WERI-Rb-1 (cell line): Measurements from ENCODE around the gene PTPRR.

ENCODE experiments used
- DNase-seq: peaks from one replicate; pipeline ENCODE4 v3.0.0-alpha.2; 2020
- H3K27ac ChIP-seq: fragments of 250-450 bp; sonication (Bioruptor Pico); 2 replicates; pipeline ENCODE4 v1.5.1; 2020; ENCODE audit warnings: mild to moderate bottlenecking, moderate library complexity
- H3K27me3 ChIP-seq: fragments of 250-450 bp; sonication (Bioruptor Pico); 2 replicates; pipeline ENCODE4 v1.5.1; 2021; ENCODE audit warnings: mild to moderate bottlenecking, low read depth, moderate library complexity; ENCODE audit not compliant: insufficient read depth, severe bottlenecking
- H3K36me3 ChIP-seq: fragments of 250-450 bp; sonication (Bioruptor Pico); 2 replicates; pipeline ENCODE4 v1.5.1; 2020; ENCODE audit warnings: mild to moderate bottlenecking, moderate library complexity
- H3K4me3 ChIP-seq: 2 replicates; pipeline ENCODE4 v1.5.1; 2011; ENCODE audit warnings: low read depth, mild to moderate bottlenecking, control low read depth, low read length
- H3K9me3 ChIP-seq: fragments of 250-450 bp; sonication (Bioruptor Pico); 2 replicates; pipeline ENCODE4 v1.5.1; 2021; ENCODE audit warnings: mild to moderate bottlenecking, moderate library complexity; ENCODE audit not compliant: severe bottlenecking
- TF ChIP-seq, protein P1 (sequence below): IDR thresholded peaks from 2 replicates; pipeline ENCODE4 v1.5.1; 2011; ENCODE audit warnings: low read depth, mild to moderate bottlenecking, control low read depth, inconsistent platforms, low read length

The PTPRR gene

DNA sequence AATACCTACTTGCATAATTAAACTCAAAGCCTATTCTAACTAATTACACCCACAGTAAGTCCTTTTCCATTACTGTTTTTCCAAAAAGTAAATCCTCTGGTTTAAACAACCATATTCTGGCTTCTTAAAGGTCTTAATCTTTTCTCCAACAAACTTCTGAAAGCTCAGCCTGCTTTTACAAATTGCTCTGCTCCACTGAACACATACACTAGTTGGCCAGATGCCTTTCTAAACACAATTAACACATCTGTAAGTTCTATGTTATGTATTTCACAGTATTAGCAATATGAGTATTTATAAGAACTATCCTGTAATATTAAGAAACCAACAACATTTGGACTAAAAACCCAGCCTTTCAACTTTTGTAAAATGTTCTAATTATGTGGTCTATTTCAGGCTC lies 313.4 kb downstream of the PTPRR start:
- TF ChIP-seq, protein P1, sequence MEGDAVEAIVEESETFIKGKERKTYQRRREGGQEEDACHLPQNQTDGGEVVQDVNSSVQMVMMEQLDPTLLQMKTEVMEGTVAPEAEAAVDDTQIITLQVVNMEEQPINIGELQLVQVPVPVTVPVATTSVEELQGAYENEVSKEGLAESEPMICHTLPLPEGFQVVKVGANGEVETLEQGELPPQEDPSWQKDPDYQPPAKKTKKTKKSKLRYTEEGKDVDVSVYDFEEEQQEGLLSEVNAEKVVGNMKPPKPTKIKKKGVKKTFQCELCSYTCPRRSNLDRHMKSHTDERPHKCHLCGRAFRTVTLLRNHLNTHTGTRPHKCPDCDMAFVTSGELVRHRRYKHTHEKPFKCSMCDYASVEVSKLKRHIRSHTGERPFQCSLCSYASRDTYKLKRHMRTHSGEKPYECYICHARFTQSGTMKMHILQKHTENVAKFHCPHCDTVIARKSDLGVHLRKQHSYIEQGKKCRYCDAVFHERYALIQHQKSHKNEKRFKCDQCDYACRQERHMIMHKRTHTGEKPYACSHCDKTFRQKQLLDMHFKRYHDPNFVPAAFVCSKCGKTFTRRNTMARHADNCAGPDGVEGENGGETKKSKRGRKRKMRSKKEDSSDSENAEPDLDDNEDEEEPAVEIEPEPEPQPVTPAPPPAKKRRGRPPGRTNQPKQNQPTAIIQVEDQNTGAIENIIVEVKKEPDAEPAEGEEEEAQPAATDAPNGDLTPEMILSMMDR: no peak
- no peak for DNase-seq
- H3K9me3 ChIP-seq: no peaks in the 10 kb centered on the region
- H3K4me3 ChIP-seq: no peak overlapping the region
- H3K27me3 ChIP-seq: no peaks in the 10 kb centered on the region
- H3K27ac ChIP-seq: no peak overlapping the region
- no peaks in the 10 kb centered on the region for H3K36me3 ChIP-seq

DNA sequence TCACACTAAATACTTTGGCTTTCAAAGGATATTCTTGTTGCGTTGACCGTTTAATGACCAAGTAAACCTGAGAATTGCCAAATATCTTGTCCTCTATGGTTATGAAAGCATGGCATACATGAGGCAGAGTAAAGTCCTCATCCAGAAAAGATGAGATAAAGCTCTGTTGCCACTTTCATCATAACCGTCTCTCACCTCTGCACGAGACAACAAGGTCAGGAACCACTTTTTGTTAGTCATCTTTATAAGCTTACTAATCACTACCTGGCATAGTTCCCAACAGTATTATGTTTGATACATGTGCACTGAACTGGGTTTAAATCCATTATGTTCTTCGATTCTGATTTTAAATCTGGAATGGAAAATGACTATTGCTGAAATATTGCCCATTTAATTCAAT lies 314.6 kb downstream of the PTPRR start:
- Histone ChIP-seq H3K27me3 (no peaks in the 10 kb centered on the region), H3K36me3 (no peaks in the 10 kb centered on the region), H3K4me3 (no peak overlapping the region), H3K9me3 (no peaks in the 10 kb centered on the region), H3K27ac (no peak overlapping the region)
- TF ChIP-seq, protein P1: no peak
- DNase-seq: no peak

DNA sequence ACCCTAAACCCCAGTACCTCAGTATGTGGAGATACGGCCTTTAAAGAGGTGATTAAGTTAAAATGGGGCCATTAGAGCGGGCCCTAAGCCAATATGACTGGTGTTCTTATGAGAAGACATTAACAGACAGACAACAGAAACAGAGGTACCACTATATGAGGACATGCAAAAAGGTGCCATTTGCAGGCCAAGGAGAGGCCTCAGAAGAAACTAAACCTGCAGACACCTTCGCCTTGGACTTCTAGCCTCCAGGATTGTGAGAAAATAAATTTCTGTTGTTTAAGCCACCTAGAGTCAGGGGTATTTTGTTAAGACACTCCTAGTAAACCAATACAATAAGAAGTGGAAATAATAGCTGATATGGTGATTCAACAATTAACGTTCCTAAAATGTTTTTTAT lies 315.9 kb downstream of the PTPRR start:
- Histone ChIP-seq H3K9me3 (no peaks in the 10 kb centered on the region), H3K27me3 (no peaks in the 10 kb centered on the region), H3K36me3 (no peaks in the 10 kb centered on the region), H3K27ac (no peak overlapping the region), H3K4me3 (no peak overlapping the region)
- TF ChIP-seq, protein P1: no peak
- no peak for DNase-seq

DNA sequence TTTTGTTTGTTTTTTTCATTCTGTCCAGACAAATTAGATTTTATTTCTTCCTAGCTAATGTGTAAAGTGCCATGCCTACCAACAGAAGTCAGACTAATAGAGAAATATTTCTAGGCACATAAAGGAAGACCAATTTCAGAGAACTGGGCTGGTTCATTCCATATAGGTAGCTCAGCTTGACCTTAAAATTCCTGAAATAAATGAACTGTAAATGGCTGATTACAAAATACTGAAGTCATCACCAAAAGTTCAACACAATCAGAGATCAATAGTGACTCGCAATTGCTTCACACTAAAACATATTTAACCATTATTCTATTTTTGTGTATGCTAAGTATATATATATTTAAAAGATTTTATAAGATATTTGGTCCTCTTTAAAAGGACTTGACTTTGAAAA lies 317.5 kb downstream of the PTPRR start:
- no peaks in the 10 kb centered on the region for H3K9me3 ChIP-seq
- no peaks in the 10 kb centered on the region for H3K36me3 ChIP-seq
- H3K27ac ChIP-seq: no peak overlapping the region
- DNase-seq: no peak
- H3K4me3 ChIP-seq: no peak overlapping the region
- H3K27me3 ChIP-seq: no peaks in the 10 kb centered on the region
- TF ChIP-seq, protein P1: no peak

DNA sequence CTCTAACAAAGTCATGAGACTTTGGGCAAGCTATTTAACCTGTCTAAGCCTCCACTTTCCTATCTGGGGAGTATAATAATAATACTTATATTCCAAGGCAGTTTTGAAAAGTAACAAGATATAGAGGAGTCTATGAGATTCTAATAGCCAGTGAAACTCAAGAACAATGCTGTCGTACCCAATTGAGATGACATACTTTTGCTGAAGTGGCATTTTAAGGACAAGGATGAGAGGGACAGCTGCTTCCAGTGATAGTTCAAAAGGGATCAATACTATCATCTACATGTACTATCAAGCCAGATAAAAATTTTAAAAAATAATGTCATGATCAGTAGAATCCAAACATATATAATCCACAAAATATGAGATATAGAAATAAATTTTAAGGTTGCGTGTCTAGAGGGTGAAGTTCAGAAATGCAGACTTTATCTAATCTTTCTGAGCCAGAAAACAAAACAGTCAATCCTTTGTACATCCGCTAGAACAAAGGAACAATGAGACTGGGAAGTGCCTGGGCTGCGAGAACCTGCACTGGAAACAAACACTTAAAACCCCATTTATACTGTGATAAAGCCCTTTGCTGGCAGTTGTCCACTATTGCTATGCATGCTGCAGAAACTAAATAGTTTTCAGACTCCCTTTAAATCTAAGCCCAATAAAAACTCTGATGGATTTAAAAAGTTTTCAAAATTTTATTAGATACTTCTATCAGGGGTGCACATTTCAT lies 321.9 kb downstream of the PTPRR start:
- DNase-seq: no peak
- H3K4me3 ChIP-seq: no peak overlapping the region
- TF ChIP-seq, protein P1: no peak

DNA sequence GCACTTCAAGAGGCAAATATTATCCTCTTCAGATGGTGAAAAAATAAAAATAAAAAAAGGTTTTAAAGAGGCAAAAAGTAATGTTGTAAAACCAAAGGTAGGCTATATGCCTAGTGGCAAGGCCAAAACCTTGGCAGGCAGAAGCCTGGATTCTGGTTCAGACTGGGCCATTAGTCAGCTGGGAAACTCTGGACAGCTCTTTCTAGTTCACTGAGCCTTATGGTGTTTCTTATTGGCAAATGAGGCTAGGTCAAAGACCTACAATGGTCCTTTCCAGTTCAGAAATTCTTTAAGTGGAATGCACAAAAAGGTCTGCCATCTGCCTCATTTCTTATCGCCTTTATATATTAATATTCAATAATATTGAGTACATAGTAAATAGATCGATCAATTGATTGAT lies 327.9 kb downstream of the PTPRR start:
- Histone ChIP-seq H3K27me3 (no peaks in the 10 kb centered on the region), H3K9me3 (no peaks in the 10 kb centered on the region), H3K27ac (no peak overlapping the region), H3K4me3 (no peak overlapping the region), H3K36me3 (no peaks in the 10 kb centered on the region)
- no peak for DNase-seq
- TF ChIP-seq, protein P1: no peak

More for the DNA sequence above, 321.9 kb downstream of the PTPRR start:
- no peaks in the 10 kb centered on the region for H3K27me3 ChIP-seq
- no peak overlapping the region for H3K27ac ChIP-seq
- H3K36me3 ChIP-seq: no peaks in the 10 kb centered on the region
- no peaks in the 10 kb centered on the region for H3K9me3 ChIP-seq
